H1 (cell line): Measurements from ENCODE around the gene PAAF1.

ENCODE experiments used
- MAFK ChIP-seq: IDR thresholded peaks from 2 replicates; pipeline ENCODE4 v1.6.1; 2012; ENCODE audit warnings: low read depth, mild to moderate bottlenecking, improper control_type of control experiment, low read length
- NANOG ChIP-seq: IDR thresholded peaks from 2 replicates; pipeline ENCODE4 v1.6.1; 2011; ENCODE audit warnings: low read length, low read depth, mild to moderate bottlenecking, inconsistent platforms; ENCODE audit not compliant: insufficient read depth, poor library complexity, severe bottlenecking
- POLR2A ChIP-seq, 2 experiments: IDR thresholded peaks; 1 replicate in 1 of 2; 2 replicates in 1 of 2; pipeline ENCODE4 v1.6.1; 2011; ENCODE audit warnings: low read depth in 2 of 2, low read length in 2 of 2, mild to moderate bottlenecking in 2 of 2; ENCODE audit errors: control extremely low read depth in 1 of 2
- RAD21 ChIP-seq, 2 experiments: IDR thresholded peaks in 1 of 2; conservative IDR thresholded peaks in 1 of 2; 2 replicates each; pipeline ENCODE4 v1.6.1; 2011; ENCODE audit warnings: low read depth in 2 of 2, low read length in 2 of 2, improper control_type of control experiment in 1 of 2, inconsistent platforms in 1 of 2, mild to moderate bottlenecking in 1 of 2, moderate library complexity in 1 of 2
- TF ChIP-seq, protein P1 (sequence below), 3 experiments: IDR thresholded peaks; 1 replicate in 2 of 3; 2 replicates in 1 of 3; pipeline versions ENCODE4 v1.5.1 to v1.6.1; 2011; ENCODE audit warnings: low read length in 3 of 3, mild to moderate bottlenecking in 3 of 3, inconsistent platforms in 2 of 3, low read depth in 1 of 3, moderate library complexity in 1 of 3; ENCODE audit not compliant: insufficient read depth in 1 of 3; ENCODE audit errors: control extremely low read depth in 1 of 3

DNA sequence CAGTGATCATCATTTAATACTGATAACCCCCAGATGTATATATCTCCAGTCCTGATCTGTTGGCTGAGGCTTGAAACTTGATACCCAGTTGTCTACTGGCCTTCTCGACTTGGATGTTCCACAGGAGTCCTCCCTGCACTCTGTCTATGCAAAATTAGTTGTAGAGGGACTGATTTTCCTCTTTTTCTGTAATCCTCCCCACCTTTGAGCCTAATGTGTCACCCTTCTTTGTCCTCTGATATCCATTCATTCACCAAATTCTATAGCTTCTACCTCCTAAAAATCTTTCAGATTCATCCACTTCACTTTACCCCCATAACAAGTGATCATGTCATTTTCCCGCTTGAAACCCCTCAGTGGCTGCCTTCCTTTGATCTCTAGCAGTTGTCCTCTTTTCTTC lies 16.6 kb upstream of the PAAF1 start:
- TF ChIP-seq, protein P1, sequence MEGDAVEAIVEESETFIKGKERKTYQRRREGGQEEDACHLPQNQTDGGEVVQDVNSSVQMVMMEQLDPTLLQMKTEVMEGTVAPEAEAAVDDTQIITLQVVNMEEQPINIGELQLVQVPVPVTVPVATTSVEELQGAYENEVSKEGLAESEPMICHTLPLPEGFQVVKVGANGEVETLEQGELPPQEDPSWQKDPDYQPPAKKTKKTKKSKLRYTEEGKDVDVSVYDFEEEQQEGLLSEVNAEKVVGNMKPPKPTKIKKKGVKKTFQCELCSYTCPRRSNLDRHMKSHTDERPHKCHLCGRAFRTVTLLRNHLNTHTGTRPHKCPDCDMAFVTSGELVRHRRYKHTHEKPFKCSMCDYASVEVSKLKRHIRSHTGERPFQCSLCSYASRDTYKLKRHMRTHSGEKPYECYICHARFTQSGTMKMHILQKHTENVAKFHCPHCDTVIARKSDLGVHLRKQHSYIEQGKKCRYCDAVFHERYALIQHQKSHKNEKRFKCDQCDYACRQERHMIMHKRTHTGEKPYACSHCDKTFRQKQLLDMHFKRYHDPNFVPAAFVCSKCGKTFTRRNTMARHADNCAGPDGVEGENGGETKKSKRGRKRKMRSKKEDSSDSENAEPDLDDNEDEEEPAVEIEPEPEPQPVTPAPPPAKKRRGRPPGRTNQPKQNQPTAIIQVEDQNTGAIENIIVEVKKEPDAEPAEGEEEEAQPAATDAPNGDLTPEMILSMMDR (IDR thresholded peaks at IDR 0.05; ENCODE audit: control extremely low read depth in 1 of 3, insufficient read depth in 1 of 3, low read depth in 1 of 3, low read length in 3 of 3) = no peak
- no peak for TF ChIP-seq NANOG
- TF ChIP-seq MAFK = no peak
- no peak for TF ChIP-seq RAD21 (IDR thresholded peaks at IDR 0.05 in 1 of 2, conservative IDR thresholded peaks at IDR 0.05 in 1 of 2; ENCODE audit: low read depth in 2 of 2, low read length in 2 of 2)
- no peak for TF ChIP-seq POLR2A (IDR thresholded peaks at IDR 0.05; ENCODE audit: control extremely low read depth in 1 of 2, low read depth in 2 of 2, low read length in 2 of 2)
